ENCODE data around the gene CAB39. TPM values are rescaled to one million over a fixed set of nuclear protein-coding genes. Genes with fewer than 3 reads are reported as not detected.
"Not testable (repeated sequence)": the region's sequence is repeated elsewhere in the genome, so short reads cannot be mapped to it uniquely, and the experiment has no call there.

Gene CAB39
- total RNA-seq, 1 experiment from 2014 or later: 40.4 TPM

DNA sequence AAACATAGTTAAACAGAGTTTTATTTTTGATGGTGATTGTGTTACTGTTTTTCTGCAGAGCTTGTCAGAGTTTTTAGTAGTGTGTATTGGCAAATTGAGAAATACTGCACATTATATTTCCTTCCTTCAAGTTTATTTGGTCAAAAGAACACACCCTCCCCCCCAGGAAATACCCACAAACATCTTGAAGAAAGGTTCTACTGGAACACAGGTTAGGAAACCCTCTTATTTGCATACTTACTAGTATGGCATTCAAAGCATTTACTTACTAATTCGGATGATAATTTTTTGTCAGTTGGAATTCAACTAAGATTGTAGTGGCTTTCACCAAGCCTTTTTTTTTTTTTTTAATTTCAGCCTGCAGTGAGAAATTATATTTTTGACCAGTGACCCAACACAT is 9.1 kb downstream of the CAB39 start:
- H3K4me3 ChIP-seq (ENCODE audit: low read depth, low read length): no peak overlapping the region
- intact Hi-C loops (cut with micrococcal nuclease; ENCODE audit: unreplicated experiment): no loop called here
- no peaks in the 10 kb centered on the region for H3K9me3 ChIP-seq
- no peak for DNase-seq
- H3K27ac Mint-ChIP-seq (ENCODE audit: unreplicated experiment): no peak overlapping the region
- H3K36me3 ChIP-seq (ENCODE audit: control insufficient read depth, insufficient read depth, low read length): no peaks in the 10 kb centered on the region; the same call in 1 of the 2 replicates
- H3K4me1 ChIP-seq: no peaks in the 10 kb centered on the region
- CTCF ChIA-PET: no interaction called here
- no peaks in the 10 kb centered on the region for H3K27me3 Mint-ChIP-seq (ENCODE audit: insufficient read depth, unreplicated experiment)
- BruUV-seq (replicated peaks): no TSS peak
- H3K27me3 ChIP-seq (replicated peaks; ENCODE audit: control insufficient read depth, insufficient read depth, low read length): no peaks in the 10 kb centered on the region
- TF ChIP-seq, protein P1, sequence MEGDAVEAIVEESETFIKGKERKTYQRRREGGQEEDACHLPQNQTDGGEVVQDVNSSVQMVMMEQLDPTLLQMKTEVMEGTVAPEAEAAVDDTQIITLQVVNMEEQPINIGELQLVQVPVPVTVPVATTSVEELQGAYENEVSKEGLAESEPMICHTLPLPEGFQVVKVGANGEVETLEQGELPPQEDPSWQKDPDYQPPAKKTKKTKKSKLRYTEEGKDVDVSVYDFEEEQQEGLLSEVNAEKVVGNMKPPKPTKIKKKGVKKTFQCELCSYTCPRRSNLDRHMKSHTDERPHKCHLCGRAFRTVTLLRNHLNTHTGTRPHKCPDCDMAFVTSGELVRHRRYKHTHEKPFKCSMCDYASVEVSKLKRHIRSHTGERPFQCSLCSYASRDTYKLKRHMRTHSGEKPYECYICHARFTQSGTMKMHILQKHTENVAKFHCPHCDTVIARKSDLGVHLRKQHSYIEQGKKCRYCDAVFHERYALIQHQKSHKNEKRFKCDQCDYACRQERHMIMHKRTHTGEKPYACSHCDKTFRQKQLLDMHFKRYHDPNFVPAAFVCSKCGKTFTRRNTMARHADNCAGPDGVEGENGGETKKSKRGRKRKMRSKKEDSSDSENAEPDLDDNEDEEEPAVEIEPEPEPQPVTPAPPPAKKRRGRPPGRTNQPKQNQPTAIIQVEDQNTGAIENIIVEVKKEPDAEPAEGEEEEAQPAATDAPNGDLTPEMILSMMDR (IDR thresholded peaks at IDR 0.05; ENCODE audit: insufficient read depth in 1 of 2, low read depth in 1 of 2, low read length in 1 of 2, severe bottlenecking in 1 of 2, unreplicated experiment in 1 of 2): no peak
- peaks cover 10% of the 10 kb centered on the region for H3K4me1 Mint-ChIP-seq (ENCODE audit: low read depth, unreplicated experiment)
- POLR2A ChIA-PET: no interaction called here
- H3K4me3 Mint-ChIP-seq (ENCODE audit: unreplicated experiment): no peak overlapping the region
- peaks cover 5% of the 10 kb centered on the region for H3K36me3 Mint-ChIP-seq (ENCODE audit: insufficient read depth, unreplicated experiment)
- H3K9me3 Mint-ChIP-seq (ENCODE audit: unreplicated experiment): no peaks in the 10 kb centered on the region

DNA sequence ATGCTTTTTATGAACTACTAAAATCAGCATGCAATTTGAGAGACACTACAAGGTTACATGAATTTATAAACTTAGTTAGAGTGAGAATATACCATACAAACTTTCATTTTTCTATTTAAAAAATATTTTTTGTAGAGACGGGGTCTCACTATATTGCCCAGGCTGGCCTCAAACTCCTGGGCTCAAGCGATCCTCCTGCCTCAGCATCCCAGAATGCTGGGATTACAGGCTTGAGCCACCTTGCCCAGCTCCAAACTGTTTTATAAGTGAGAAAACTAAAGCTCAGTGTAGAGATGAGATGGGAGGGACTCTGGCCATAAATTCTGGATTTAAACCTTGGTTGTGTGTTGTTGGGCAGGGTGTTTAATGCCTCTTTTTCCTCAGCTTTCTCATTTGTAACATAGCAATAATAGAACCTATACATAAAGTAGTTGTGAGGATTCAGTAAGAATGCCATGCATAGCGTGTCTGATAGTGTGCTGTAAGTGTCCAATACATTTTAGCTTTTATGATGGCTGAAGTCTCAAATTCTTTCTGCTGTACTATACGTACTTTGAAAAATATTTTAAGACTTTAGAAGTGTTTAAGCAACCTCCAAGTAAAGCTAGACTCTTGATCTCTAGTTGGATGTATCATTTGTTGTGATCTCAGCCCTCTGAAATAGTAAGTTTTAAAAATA is 9.7 kb downstream of the CAB39 start:
- DNase-seq: no peak
- no TSS peak for BruUV-seq (replicated peaks)
- Histone ChIP-seq H3K4me1 (no peaks in the 10 kb centered on the region), H3K4me3 (ENCODE audit: low read depth, low read length) (no peak overlapping the region), H3K36me3 (ENCODE audit: control insufficient read depth, insufficient read depth, low read length) (no peaks in the 10 kb centered on the region; the same call in 1 of the 2 replicates), H3K27me3 (replicated peaks; ENCODE audit: control insufficient read depth, insufficient read depth, low read length) (no peaks in the 10 kb centered on the region), H3K9me3 (no peaks in the 10 kb centered on the region)
- intact Hi-C loops (cut with micrococcal nuclease; ENCODE audit: unreplicated experiment): no loop called here
- H3K9me3 Mint-ChIP-seq (ENCODE audit: unreplicated experiment): no peaks in the 10 kb centered on the region
- TF ChIP-seq, protein P1 (IDR thresholded peaks at IDR 0.05; ENCODE audit: insufficient read depth in 1 of 2, low read depth in 1 of 2, low read length in 1 of 2, severe bottlenecking in 1 of 2, unreplicated experiment in 1 of 2): no peak
- no peaks in the 10 kb centered on the region for H3K27me3 Mint-ChIP-seq (ENCODE audit: insufficient read depth, unreplicated experiment)
- no peak overlapping the region for H3K4me3 Mint-ChIP-seq (ENCODE audit: unreplicated experiment)
- H3K4me1 Mint-ChIP-seq (ENCODE audit: low read depth, unreplicated experiment): peaks cover 10% of the 10 kb centered on the region
- POLR2A ChIA-PET: no interaction called here
- CTCF ChIA-PET: no interaction called here
- H3K27ac Mint-ChIP-seq (ENCODE audit: unreplicated experiment): no peak overlapping the region
- H3K36me3 Mint-ChIP-seq (ENCODE audit: insufficient read depth, unreplicated experiment): peaks cover 5% of the 10 kb centered on the region

DNA sequence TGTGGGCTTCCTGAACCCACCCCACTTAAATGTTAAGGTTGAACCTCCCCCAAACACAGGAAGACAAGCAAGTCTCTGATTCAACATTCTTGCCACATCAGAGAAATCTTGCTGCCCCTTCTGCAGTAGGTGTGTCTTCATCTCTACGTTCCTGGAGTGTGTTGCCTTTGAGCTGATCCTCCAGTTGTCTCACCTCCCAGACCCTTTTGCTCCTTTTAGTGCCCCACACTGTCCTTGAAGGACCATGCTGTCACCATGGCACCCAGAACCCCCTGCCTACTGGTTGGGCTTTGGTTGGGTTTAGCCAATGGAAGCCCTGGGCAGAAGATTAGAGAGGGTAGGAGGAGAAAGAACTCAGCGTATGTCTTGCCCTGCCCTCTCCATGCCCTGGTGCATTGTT is 10.7 kb downstream of the CAB39 start:
- TF ChIP-seq, protein P1 (IDR thresholded peaks at IDR 0.05; ENCODE audit: insufficient read depth in 1 of 2, low read depth in 1 of 2, low read length in 1 of 2, severe bottlenecking in 1 of 2, unreplicated experiment in 1 of 2): no peak
- ChIA-PET CTCF (no interaction called here), POLR2A (no interaction called here)
- H3K9me3 ChIP-seq: no peaks in the 10 kb centered on the region
- no peaks in the 10 kb centered on the region for H3K27me3 ChIP-seq (replicated peaks; ENCODE audit: control insufficient read depth, insufficient read depth, low read length)
- intact Hi-C loops (cut with micrococcal nuclease; ENCODE audit: unreplicated experiment): no loop called here
- peaks cover 5% of the 10 kb centered on the region for H3K36me3 Mint-ChIP-seq (ENCODE audit: insufficient read depth, unreplicated experiment)
- H3K36me3 ChIP-seq (ENCODE audit: control insufficient read depth, insufficient read depth, low read length): no peaks in the 10 kb centered on the region; the same call in 1 of the 2 replicates
- no peaks in the 10 kb centered on the region for H3K4me1 ChIP-seq
- no peaks in the 10 kb centered on the region for H3K9me3 Mint-ChIP-seq (ENCODE audit: unreplicated experiment)
- H3K4me3 Mint-ChIP-seq (ENCODE audit: unreplicated experiment): no peak overlapping the region
- H3K4me3 ChIP-seq (ENCODE audit: low read depth, low read length): no peak overlapping the region
- DNase-seq: no peak
- peaks cover 10% of the 10 kb centered on the region for H3K4me1 Mint-ChIP-seq (ENCODE audit: low read depth, unreplicated experiment)
- H3K27ac Mint-ChIP-seq (ENCODE audit: unreplicated experiment): no peak overlapping the region
- BruUV-seq (replicated peaks): no TSS peak
- H3K27me3 Mint-ChIP-seq (ENCODE audit: insufficient read depth, unreplicated experiment): no peaks in the 10 kb centered on the region

DNA sequence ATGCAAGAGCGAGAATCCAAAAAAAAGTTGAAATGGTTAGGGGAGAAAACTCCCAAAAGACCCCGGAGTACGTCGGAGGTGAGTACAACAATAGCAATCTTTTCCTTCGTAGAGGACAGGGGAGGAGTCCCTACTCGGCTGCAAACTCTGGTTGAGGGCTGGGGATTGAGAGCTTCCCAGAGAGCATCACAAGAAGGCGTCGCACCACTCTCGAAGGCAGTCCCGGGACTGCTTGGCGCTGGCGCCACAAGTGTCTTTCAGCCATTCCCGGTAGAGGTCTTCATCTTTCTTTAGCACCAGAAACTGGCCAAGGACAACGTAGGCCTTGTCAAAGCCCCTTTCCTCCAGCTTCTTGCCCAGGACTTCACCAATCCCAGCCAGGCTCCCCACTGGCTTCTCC is 12.3 kb downstream of the CAB39 start:
- H3K9me3 Mint-ChIP-seq (ENCODE audit: unreplicated experiment); H3K4me3 Mint-ChIP-seq (ENCODE audit: unreplicated experiment); H3K27ac Mint-ChIP-seq (ENCODE audit: unreplicated experiment); intact Hi-C loops (cut with micrococcal nuclease; ENCODE audit: unreplicated experiment); DNase-seq; H3K9me3 ChIP-seq; H3K36me3 ChIP-seq (ENCODE audit: control insufficient read depth, insufficient read depth, low read length); H3K27me3 ChIP-seq (replicated peaks; ENCODE audit: control insufficient read depth, insufficient read depth, low read length); CTCF ChIA-PET; H3K4me1 Mint-ChIP-seq (ENCODE audit: low read depth, unreplicated experiment); H3K36me3 Mint-ChIP-seq (ENCODE audit: insufficient read depth, unreplicated experiment); BruUV-seq (replicated peaks); H3K4me1 ChIP-seq; H3K27me3 Mint-ChIP-seq (ENCODE audit: insufficient read depth, unreplicated experiment); POLR2A ChIA-PET; H3K4me3 ChIP-seq (ENCODE audit: low read depth, low read length): not testable (repeated sequence)

All from Caco-2 (cell line).